ENCODE results near the gene PIK3C3.

The PIK3C3 gene

DNA sequence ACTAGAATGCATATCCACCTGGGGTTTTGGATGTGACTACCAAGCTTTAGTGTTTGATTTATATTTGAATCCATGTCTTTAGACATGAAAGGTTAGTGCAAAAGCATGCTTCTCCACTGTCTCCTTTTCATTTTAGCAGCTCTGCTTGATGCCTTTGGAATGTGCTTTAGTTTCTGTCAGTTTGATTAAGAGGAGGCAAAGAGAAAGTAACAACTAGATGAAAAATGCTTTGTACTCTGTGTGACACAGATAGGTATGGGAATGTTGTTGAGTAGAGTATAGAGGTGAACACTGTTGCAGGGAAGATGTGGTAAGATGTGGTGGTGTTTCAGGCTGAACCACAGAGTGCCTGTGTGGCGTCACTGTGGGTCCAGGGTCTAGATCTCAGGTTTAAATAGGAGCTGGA, 19.8 kb downstream of the PIK3C3 start:
- TF ChIP-seq, protein P1, sequence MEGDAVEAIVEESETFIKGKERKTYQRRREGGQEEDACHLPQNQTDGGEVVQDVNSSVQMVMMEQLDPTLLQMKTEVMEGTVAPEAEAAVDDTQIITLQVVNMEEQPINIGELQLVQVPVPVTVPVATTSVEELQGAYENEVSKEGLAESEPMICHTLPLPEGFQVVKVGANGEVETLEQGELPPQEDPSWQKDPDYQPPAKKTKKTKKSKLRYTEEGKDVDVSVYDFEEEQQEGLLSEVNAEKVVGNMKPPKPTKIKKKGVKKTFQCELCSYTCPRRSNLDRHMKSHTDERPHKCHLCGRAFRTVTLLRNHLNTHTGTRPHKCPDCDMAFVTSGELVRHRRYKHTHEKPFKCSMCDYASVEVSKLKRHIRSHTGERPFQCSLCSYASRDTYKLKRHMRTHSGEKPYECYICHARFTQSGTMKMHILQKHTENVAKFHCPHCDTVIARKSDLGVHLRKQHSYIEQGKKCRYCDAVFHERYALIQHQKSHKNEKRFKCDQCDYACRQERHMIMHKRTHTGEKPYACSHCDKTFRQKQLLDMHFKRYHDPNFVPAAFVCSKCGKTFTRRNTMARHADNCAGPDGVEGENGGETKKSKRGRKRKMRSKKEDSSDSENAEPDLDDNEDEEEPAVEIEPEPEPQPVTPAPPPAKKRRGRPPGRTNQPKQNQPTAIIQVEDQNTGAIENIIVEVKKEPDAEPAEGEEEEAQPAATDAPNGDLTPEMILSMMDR (IDR thresholded peaks at IDR 0.05; ENCODE audit: insufficient read depth, low read length, poor library complexity, severe bottlenecking) = no peak
- Histone ChIP-seq H3K27me3 (replicated peaks; ENCODE audit: control insufficient read depth, insufficient read depth, low read length) (no peaks in the 10 kb centered on the region), H3K4me3 (replicated peaks; ENCODE audit: low read depth, low read length) (no peak overlapping the region), H3K36me3 (ENCODE audit: control insufficient read depth, insufficient read depth, low read length) (no peaks in the 10 kb centered on the region; the same call in 1 of the 2 replicates)
- no peak for DNase-seq (ENCODE audit: extremely low read depth, insufficient read length)

DNA sequence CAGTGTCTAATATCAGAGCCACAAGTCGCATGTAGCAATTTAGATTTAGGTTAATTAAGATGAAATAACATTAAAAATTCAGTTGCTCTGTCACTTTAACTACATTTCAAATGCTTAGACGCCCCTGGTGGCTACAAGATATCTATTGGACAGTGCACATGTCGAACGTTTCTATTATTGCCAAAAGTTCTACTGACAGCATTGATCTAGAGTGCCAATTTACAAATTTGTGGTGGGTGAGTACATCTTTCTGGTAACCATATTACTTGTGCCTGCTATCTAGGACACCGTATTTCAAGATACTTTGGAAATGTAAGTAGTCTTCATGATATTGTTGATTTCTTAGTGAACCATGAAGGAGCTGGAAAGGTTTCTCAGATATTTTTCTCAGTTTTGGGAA, 20.2 kb downstream of the PIK3C3 start:
- no peak for DNase-seq (ENCODE audit: extremely low read depth, insufficient read length)
- TF ChIP-seq, protein P1 (IDR thresholded peaks at IDR 0.05; ENCODE audit: insufficient read depth, low read length, poor library complexity, severe bottlenecking) = no peak

DNA sequence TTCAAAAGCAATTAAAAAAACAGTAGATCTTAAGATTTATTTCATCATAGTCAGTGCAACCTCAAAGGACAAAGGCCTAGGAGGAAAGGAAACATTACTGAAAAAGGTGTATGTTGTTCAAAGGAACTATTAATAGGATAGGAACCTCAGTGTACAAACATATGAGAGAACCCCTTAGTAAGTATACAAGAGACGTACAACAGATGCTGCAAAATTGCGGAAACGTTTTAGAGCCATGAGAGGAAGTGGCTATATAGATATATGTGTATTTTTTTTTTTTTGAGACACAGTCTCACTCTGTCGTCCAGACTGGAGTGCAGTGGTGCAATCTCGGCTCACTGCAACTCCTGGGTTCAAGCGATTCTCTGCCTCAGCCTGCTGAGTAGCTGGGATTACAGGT, 22.2 kb downstream of the PIK3C3 start:
- DNase-seq (ENCODE audit: extremely low read depth, insufficient read length) = no peak
- Histone ChIP-seq H3K27me3 (replicated peaks; ENCODE audit: control insufficient read depth, insufficient read depth, low read length) (no peaks in the 10 kb centered on the region), H3K36me3 (ENCODE audit: control insufficient read depth, insufficient read depth, low read length) (no peaks in the 10 kb centered on the region; the same call in 1 of the 2 replicates), H3K4me3 (replicated peaks; ENCODE audit: low read depth, low read length) (no peak overlapping the region)
- TF ChIP-seq, protein P1 (IDR thresholded peaks at IDR 0.05; ENCODE audit: insufficient read depth, low read length, poor library complexity, severe bottlenecking) = no peak

More for the DNA sequence above, 20.2 kb downstream of the PIK3C3 start:
- Histone ChIP-seq H3K4me3 (replicated peaks; ENCODE audit: low read depth, low read length) (no peak overlapping the region), H3K36me3 (ENCODE audit: control insufficient read depth, insufficient read depth, low read length) (no peaks in the 10 kb centered on the region; the same call in 1 of the 2 replicates), H3K27me3 (replicated peaks; ENCODE audit: control insufficient read depth, insufficient read depth, low read length) (no peaks in the 10 kb centered on the region)

DNA sequence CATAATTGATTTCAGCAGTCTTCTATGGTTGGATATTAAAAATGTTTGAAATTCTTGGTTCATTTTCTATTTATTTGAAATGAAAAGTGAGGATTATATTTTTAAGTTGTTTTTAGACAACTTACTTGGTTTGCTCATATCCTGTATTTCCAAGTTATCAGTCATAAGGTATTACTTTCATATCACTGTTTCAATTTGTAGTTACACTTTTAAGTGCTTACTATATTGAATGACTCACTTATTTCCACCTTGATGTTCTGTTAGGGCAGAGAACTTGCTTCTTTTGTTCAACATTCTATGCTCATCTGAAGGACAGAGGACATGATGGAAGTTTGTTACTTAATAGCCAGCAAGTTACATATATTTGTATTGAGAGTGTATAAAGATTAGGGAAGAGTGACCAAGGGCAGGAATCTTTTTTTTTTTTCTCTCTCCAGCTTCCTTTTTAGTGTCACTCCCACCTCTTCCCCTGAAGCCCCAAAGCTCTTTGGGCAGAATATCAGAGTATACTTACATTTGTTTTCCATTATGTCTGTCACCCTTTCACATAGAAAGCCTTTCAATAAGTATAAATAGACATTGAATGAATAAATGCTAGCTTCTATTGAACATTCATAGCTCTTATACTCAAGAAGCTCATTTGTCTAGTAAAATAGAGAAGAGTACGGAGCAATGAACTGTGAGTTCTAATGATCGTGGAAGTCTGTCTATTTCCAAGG, 28.1 kb downstream of the PIK3C3 start:
- peaks cover 4% of the 10 kb centered on the region for H3K36me3 ChIP-seq (ENCODE audit: control insufficient read depth, insufficient read depth, low read length)
- H3K4me3 ChIP-seq (replicated peaks; ENCODE audit: low read depth, low read length) = no peak overlapping the region
- no peaks in the 10 kb centered on the region for H3K27me3 ChIP-seq (replicated peaks; ENCODE audit: control insufficient read depth, insufficient read depth, low read length)
- peak; percentile 13 for DNase-seq (ENCODE audit: extremely low read depth, insufficient read length)
- TF ChIP-seq, protein P1 (IDR thresholded peaks at IDR 0.05; ENCODE audit: insufficient read depth, low read length, poor library complexity, severe bottlenecking) = no peak

DNA sequence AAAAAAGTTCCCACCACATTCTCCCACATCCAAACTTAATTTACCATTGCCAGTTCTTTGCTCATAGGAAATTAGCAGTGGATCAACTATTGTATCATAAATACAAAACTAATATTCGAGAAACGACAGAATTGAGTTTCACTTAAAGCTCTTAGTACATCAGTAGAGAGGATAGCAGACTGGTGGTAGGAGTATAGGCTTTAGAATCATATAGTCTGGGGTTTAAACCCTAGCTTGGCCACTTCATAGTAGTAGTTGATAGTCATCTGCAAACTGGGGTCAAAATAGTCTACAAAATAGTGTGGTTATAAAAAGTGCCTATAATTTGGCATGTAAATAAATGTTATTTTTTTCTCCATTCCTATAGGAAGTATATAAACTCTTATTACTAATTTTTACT, 30.9 kb downstream of the PIK3C3 start:
- no peaks in the 10 kb centered on the region for H3K27me3 ChIP-seq (replicated peaks; ENCODE audit: control insufficient read depth, insufficient read depth, low read length)
- DNase-seq (ENCODE audit: extremely low read depth, insufficient read length) = no peak
- TF ChIP-seq, protein P1 (IDR thresholded peaks at IDR 0.05; ENCODE audit: insufficient read depth, low read length, poor library complexity, severe bottlenecking) = no peak
- H3K36me3 ChIP-seq (ENCODE audit: control insufficient read depth, insufficient read depth, low read length) = peaks cover 4% of the 10 kb centered on the region
- H3K4me3 ChIP-seq (replicated peaks; ENCODE audit: low read depth, low read length) = no peak overlapping the region

Measured in GM06990 (cell line).